NCI-H460 (cell line): ENCODE measurements around the gene UBE3C. TPM values are rescaled to one million over a fixed set of nuclear protein-coding genes. Genes with fewer than 3 reads are reported as not detected.

Experiments used
- DNase-seq: peaks from one replicate; pipeline ENCODE4 v3.0.0-alpha.2; 2016; ENCODE audit warnings: low read depth; ENCODE audit errors: extremely low read depth
- small RNA-seq, 2 experiments: library from RNA; depleted of rRNA; stranded (forward); fragments of <200 nt; gene quantifications; one replicate each; pipeline ENCODE3, GENCODE V24; 2014
- total RNA-seq: library from RNA; depleted of rRNA; stranded (reverse); fragments of >200 nt; shearing (Covaris generic); gene quantifications from 2 replicates; pipeline ENCODE4 v1.2.3, GENCODE V29; 2014; rRNA removed

UBE3C gene
- total RNA-seq, 1 experiment from 2014 or later = 96.9 TPM

DNA sequence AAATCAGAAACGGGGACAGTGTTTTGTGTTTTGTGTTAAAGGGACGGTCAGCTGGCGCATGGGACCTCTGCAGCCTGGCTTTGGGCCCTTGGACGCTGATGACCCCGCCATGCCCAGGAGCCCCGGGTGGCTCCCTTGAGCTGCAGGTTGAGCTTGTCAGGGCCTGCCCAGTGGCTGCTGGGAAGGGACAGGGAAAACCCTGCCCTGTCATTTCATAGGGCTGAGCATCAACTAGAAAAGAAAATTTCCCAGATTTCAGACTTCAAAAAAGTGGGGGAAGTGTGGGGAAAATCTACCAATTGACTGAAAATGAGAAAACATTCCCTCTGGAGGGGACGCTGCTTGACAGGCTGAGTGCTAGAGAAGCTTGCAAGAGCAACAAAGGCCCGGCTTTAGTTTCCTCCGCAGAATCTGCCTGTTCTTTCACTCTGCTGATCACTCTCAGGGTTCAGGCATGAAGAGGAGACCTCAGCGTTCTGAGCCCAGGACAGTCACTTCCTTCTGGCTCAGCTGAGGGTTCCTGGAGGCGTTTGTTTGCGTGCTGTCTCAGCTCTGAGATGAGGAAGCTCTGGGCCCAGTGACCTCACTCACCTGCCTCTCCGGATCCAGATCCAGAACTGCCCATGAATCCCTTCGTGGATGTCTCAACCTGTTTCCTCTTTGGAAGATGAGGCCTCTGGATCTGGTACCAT, 179.4 kb downstream of the UBE3C start:
- no peak for DNase-seq

Small RNA genes lying within 50 kb of the gene (small RNA-seq; reads per million reads assigned to genes)
- 0 to 0.02 reads per million in 2 experiments for gene AC004975.1

Other genes with a start within 250 kb of the UBE3C start
- 43.8 and 53.4 TPM in 2 replicates for gene LMBR1, start 245.7 kb upstream of the UBE3C start, total RNA-seq
- gene NOM1, start 189.2 kb upstream of the UBE3C start, total RNA-seq = 10.7 and 15.1 TPM in 2 replicates
- 1.8 and 2.7 TPM in 2 replicates for gene MNX1, start 128.3 kb upstream of the UBE3C start, total RNA-seq
- 75.4 and 101 TPM in 2 replicates for gene DNAJB6, start 198.1 kb downstream of the UBE3C start, total RNA-seq